Glomerular visceral epithelial cell (primary cell): ENCODE data around the gene MN1.

Experiments
- DNase-seq: peaks from one replicate; pipeline ENCODE4 v3.0.0-alpha.2; 2016; ENCODE audit errors: extremely low spot score

MN1 gene

DNA sequence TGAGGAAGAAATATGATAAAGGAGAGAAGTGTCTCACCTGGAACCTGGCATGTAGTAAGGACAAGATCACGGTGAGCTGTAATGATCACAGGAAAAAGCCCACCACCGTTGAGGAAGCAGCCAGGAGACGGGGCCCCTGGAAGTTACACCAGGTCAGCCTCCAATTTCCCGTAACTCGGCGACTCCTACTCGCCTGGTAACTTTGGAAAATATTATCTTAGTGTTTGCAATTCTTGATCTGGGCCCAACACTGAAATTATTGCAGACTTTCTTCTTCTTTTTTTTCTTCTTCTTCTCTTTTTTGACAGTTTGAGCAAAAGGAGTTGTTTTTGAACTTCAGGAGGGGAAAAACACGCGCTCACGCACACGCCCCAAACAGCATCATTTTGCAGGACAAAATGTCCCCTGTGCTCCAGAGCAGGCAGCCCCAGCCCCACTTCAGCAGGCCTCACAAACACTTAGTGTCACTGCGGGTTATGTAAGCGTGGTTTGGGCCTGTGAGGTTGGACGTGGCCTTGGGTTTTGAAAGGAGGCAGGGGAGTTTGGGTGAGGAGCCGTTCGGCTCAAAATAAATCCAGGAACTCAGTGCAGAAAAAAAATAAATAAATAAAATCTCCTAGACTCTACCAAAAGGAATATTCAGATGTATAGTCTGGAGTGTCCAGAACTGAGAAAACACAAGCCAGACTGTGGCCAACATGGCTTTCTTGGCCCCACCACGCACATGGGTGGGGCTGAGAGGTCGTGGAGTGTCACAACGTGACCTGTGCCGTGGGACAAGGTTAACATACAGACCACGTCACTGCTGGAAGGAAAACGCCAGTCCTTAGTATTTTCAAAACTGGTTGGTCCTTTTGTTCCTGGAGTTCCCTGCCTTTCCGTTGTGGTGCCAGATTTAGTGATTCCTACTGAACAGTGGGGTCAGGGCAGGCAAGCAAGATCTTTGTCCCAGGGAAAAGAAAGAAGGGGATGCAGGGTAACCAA lies 26.3 kb upstream of the MN1 start:
- no peak for DNase-seq

DNA sequence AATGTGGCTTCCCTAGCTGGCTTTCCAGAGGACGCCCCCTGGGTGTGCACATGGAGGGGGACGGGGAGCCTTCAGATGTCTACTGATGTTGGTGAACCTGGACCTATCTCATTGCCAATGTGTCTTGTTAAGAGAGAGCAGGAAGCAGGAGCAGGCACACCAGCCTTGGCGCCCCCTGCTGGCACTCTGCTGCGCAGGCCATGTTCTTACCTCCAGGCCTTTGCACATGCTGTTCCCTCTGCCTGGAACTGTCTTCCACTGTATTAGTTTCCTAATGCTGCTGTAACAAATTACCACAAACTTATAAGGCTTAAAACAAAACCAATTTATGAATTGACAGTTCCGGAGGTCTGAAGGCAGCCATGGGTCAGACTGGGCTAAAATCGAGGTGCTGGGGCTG lies 23.6 kb upstream of the MN1 start:
- no peak for DNase-seq

DNA sequence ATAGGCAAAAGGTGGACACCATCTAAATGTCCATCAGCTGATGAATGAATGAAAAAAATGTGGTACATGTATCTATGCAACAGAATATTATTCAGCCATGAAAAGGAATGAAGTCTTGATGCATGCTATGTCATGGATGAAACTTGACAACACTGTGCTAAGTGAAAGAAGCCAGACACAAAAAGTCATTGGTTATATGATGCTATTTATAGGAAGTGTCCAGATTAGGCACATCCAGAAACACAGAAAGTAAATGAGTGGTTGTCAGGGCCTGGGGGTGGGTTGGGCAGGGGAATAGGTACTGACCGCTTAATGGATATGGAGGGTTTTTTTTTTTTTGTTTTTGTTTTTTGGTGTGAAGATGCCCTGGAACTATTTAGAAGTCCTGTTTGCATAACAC lies 21.7 kb upstream of the MN1 start:
- DNase-seq, result no peak

DNA sequence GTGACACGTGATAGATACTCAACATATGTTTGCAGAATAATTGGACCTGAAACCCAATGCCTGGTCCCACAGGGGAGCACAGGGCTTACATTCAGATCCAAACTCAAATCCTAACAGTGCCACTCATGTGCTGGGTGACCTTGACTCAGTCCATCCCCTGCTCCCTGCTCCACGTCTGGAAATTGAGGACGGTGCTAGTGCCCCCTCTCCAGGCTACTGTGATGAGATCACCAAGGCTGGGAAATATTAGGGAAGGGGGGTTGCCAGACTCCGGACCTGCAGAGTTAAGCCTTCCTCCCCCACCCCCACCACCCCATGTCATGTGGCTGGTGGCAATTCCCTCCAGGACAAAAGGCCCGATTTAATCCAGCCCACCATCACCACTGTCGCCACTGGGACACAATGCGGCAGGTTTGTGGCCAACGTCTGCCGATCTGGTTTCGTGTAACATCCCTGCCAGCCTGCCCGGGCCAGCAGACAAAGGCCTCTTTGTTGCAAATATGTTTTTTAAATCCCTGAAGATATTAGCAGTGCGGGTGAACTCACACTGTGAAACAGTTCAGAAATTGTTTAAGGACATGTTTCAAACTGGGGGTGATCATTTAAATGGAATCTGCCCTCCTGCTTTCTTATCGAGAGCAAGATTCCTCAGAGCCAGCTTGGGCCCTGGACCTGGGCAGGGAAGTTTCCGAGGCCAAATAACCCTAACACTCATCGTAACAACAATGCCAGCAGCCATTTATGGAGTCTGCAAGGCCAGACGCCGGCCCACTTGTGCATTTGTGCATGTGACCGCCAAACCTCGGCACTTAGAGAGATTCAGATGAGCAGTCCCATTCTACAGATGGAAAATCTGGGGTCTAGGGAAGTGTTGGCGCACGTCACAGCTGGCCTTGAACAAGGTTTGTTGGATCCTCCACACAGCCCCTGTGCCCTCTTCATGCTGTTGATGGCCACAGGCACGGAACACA lies 19.6 kb upstream of the MN1 start:
- no peak for DNase-seq

DNA sequence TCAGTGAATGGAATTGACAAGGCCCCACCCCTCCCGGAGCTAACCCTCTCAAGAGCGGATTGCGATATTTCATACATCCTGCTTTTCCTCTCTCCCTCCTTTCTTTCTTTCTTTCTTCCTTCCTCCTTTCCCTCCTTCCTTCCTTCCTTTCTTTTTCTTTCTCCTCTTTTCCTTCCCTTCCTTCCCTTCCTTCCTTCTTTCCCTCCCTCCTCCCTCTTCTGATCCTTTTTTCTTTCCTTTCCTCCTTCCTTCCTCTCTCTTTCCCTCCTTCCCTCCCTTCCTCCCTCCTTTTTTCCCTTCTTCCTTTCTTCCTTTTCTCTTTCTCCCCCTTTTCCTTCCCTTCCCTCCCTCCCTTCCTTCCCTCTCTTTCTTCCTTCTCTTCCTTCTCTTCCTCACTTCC lies 15.0 kb upstream of the MN1 start:
- DNase-seq, result no peak

DNA sequence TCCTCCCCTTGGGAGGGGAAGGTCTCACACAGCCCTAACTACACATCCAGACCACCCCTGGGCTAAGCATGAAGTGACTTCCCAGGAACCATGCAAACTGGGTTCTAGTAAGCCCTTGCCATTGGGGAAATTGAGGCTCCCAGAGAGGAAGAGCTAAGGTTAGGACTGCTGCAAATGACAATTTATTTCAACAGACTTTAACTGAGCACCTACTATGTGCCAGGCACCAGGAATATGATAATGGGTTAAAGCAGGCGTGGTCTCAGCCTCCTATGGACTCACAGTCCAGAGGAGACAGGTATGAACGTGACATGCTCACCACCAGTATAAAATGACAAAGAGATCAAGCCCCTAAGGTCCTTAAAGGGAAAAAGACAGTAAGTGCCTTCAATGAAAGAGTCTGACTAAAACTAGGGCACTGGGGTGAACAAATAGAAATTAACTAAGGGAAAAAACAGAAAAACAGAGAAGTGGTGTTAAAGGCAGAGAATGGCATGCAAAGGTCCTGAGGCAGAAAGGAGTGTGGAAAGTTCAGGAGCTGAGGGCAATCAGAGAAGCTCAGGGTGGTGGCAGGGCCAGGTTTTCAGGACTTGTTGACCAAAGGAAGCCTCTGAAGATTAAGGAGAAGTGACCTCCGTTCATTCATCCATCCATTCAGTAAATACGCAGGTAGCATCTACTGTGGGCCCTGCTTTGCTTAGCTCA lies 14.4 kb upstream of the MN1 start:
- no peak for DNase-seq

DNA sequence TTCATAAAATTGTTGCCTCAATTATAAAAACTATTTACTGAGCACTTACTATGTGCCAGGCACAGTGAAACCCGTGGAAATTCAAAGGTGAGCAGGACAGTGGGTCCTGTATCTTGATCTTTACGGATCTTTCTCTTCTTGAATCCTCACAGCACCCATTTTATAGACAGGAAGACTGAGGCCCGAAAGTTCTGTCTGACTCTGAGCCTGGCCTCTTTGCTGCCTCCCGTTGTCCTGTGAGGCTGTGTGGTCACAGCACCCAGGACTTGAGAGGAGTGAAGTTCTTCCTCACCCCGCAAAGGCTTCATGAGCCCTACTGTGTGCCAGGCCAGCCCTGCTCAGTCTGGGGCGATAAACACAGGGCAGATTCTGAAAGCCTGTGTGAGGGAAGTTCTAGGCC lies 13.4 kb upstream of the MN1 start:
- DNase-seq, result no peak

DNA sequence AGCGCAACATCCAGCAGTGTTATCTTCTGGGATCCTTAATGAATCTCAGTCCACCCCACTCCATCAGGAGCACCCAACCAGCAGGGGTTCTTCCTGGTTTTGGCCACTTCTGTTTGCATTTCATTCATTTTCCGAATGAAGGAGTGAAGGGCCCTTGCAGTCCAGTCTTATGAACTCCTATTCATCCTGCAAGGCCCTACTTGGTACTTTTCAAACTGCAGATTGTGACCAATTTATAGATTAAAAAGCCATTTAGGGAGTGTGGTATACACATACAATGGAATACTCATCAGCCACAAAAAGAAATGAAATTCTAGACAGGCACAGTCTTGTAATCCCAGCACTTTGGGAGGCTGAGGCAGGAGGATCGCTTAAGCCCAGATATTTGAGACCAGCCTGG lies 10.2 kb upstream of the MN1 start:
- no peak for DNase-seq

DNA sequence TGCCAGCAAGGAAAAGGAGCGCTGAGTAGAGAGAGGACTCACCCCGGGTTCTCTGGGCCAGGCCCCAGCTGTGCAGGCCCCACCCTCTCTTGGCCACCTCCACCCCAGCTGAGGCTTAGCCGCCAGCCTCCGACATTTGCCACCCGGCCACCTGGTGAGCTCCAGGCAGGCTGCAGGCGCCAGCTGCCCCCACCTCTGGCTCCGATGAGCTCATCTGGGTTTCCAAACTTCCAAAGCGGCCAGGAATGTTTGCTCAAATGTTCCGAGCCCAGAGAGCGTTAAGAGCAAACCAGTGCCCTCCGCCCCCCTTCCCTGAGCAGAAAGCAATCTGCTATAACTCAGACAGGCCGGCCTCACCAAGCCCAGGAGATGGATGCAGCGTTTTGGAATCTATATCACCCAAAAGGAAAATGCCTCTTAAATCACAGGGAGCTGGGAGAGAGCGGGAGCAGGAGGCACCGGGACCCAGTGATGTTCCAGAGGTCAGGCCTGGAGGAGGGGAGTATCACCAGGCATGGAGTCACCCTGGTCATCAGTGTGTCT lies 9.1 kb upstream of the MN1 start:
- peak; percentile 75 for DNase-seq

DNA sequence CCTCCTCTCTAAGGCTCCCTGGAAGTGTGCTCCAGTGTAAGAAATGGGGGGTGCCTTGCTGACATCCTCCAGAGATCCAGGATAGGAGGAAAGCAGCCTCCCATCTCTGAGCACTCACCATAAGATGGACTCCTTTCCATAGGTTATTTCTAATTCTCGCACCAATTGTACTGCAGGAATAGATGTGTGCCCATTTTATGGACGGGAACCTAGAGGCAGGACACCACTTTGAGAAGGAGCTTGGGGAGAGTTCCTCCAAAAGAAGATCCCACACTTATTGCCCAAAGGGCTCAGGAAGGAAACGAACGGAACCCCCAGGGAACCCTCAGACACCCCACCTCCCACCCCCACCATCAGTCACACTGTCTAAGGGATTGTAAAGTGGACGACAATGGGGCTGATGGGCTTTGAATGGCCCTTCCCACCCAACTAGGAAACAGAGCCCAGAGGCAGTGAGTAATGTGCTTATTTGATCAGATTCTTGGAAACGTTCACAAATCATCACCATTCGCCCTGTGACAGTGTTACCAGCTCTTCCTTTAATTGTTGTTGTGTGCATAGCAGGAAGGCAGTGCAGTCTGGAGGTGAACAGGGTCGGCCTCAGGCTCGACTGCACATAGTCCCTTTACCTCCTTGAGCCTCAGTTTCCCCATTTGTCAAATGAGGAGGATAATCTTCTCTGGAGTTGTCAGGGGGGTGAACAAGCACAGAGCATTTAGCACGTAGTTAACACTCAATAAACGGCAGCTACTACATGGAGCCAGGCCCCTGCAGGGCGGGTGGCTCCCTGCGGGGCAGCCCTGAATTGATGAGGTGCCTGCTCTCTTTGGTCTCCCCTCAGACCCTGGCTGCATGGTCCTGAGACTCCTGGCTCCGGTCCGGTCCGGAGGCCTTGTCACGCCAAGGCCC lies 8.4 kb upstream of the MN1 start:
- no peak for DNase-seq

DNA sequence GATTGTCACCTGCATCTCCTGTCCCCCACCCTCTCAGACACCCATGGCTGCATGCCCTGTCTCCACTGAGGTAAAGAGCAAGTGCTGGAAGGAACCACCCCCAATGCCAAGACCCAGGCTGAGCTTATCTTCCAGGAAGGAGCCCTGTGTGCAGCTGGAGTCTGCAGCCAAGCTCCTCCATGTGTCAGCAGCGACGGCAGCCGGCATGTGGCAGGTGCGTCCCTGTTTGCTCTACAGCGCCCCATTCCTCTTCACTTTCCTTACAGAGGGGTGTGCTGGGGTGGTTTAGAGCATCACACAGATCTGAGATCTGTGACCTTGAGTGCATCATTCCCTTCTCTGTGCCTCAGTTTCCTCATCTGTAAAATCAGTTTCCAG lies 7.7 kb upstream of the MN1 start:
- DNase-seq, result no peak

DNA sequence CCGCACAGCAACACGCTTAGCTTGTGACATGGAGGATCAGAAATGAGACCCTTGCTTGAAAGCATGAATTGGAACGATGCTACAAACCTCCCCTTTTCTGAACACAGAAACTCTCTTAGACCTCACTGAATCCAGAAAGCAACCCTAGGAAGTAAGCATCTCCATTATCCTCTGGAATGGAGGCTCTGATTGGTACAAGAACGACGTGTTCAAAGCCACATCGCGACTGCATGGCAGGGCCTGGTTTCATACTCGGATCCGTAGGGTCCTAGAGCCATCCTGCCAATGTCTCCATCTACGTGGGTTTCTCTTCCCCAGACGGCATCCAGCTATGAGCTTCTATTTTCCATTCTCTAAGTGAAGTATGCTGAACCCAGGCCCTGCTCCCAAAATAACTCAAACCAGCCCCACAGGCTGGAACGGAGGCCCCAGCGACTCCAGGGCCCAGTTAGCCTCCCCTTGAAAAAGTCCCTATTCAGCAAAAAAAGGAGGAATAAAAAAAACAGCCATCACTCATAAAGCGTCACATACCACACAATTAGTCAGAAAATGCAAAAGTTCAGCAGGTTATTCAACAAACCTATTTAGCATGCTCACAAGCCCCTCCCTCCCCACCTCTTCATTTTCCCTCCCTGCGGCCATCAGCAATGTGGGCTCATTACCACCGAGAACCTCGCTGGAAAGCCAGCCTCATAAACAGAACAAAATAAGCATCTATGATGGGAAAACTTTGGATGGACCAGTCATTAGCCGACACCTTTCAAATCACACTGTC lies 7.1 kb upstream of the MN1 start:
- no peak for DNase-seq

DNA sequence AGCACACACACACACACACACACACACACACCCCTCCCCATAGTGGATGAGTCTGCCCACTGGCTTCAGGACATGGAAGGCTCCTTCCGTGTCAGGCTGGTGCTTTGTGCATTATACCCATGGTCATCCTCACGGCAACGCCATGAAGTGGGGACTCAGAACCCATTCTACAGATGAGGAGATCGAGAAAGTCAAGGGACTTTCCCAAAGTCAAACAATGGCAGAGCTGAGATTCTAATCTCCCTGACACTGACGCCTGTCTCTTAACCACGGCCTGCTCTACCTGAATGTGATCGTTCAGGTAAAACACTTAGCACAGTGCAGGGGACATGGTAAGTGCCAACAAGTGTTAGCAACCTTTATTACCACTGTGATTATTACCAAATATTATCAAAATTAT lies 4.3 kb upstream of the MN1 start:
- DNase-seq, result no peak

DNA sequence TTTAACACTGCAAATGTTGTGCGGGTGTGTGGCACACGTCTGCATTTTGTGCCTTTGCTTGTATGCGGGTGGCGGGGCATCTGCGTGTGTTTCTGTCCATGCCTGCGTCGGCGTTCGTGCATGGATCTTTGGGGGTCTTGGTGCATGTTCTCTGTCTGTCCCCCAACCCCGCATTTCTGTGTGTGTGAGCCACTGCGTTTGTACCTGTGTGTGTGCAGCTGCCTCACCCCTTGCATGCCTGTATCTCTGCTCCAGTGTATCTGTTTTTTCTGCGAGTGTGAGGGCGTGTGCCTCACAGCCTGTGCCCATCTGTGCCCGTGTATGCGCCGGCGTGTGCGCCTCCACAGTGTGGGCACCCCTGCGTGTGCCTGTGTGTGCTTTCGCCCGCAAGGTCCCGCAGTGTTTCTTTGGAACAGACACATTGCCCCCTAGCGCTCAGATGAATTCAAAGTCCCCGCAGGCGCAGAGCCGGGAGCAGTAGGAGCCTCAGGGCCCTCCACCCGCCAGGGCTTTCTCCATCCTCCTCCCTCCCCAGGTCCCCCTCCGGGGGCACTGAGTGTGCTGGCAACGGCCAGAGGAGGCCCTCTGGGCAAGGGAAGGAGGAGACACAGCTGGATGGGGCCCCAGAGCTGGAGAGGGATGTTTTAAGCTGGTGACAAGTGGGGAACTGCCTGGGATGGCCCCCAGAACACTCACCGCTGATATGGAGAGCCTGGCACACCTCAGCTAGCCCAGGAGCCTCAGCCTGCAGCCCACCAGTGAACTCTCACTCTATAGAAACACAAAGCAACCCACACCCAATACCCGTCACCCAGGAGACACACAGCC lies 3.1 kb upstream of the MN1 start:
- DNase-seq, result peak; percentile 71

DNA sequence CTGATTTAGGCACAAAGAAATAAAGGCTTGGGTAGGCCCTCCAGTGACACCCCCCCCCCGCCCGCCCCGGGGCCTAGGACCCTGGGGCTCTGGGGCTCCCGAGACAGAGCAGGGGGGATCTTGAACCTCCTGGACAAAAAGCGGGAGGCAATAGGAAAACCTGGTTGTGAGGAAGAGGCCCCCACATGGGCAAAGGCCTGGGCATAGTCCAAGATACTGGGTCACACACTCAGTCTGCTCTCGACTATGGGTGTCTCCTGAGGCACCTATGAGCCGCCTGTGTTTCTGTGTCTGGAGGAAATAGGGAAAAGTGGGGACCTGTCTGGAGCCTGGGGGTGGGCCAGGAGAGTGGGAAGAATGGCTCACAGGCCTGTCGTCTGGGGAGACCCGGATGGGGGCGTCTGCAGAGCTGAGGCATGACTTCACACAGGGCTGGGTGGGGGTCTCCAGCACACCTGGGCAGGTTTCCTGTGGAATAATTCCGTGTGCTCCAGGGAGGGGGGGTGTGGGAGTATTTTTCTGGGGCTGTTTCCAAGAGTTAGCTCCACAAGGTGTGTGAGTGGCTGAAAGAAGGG lies 2.4 kb upstream of the MN1 start:
- DNase-seq, result no peak

DNA sequence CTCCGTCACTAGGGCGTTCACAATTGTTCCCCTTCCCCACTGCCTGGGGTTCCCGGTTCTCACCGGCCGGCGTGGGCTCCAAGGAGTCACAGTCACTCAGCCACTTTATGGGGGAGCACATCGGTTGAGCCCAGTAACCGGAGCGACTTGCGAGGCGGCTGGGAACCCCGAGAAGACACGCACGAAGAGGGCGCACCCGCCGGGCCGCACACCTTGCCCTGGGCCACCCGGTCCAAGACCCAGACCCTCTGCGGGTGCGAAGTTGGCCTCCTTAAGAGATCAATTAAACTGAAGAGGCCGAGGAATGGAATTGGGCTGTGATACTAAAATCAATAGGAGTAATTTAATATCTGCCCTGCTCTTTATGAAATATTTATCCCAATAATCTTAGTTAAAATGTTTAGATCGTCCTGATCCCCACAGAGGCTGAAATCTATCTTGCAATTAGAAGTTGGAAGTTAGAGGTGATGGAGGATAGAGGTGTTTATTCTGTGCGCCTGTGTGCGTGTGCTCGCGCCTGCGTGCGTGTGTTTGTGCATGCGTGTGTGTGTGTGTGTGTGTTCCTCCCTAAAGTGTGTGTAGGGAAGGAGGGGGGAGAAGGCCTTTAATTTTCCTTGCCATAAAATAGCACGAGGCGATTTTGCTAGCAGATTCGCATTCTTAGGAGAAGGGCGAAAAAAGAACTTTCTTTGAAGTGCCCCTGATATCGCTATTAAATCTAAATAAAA lies 954 bp upstream of the MN1 start:
- DNase-seq, result peak; percentile 21

DNA sequence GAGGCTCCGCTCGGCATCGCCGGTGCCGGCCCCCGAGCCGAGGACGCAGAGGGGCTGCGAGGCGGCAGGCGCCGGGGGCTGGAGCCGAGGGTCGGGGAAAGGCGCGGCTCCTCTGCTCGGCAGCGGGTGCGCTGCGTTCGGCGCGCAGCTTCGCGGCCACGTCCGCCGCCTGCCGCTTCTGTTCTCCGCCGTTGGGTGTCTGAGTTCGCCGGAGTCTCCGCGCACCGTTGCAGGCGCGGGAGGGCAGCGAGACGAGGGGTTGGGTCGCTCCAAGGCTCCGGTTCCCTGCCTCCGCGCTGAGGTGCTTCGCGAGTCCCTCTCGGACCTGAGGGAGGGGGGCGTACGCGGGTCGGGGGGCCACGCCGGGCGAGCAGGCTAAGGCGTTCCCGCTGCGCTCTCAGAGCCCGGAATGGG lies 347 bp downstream of the MN1 start:
- DNase-seq, result peak; percentile 37
